Neural cell (in vitro differentiated cells): ENCODE results near the gene RGS10.

Experiments
- EP300 ChIP-seq: fragments of 450-650 bp; conservative IDR thresholded peaks from 2 replicates; pipeline ENCODE4 v1.6.1; 2014; ENCODE audit warnings: antibody characterized with exemption, mild to moderate bottlenecking, moderate library complexity; ENCODE audit not compliant: poor library complexity, severe bottlenecking
- EZH2 ChIP-seq: fragments of 200-600, 300-800 bp; shearing (Covaris generic), sonication (generic); IDR thresholded peaks from 2 replicates; pipeline ENCODE4 v1.6.1; 2014; ENCODE audit warnings: antibody characterized with exemption, low read length, borderline replicate concordance, mild to moderate bottlenecking; ENCODE audit not compliant: insufficient read depth, poor library complexity, severe bottlenecking
- POLR2AphosphoS5 ChIP-seq: IDR thresholded peaks from 2 replicates; pipeline ENCODE4 v1.6.1; 2012
- TF ChIP-seq, protein P1 (sequence below): fragments of 450-650 bp; IDR thresholded peaks from 2 replicates; pipeline ENCODE4 v1.5.1; 2014; ENCODE audit warnings: antibody characterized with exemption, mild to moderate bottlenecking, moderate library complexity; ENCODE audit not compliant: poor library complexity, severe bottlenecking

DNA sequence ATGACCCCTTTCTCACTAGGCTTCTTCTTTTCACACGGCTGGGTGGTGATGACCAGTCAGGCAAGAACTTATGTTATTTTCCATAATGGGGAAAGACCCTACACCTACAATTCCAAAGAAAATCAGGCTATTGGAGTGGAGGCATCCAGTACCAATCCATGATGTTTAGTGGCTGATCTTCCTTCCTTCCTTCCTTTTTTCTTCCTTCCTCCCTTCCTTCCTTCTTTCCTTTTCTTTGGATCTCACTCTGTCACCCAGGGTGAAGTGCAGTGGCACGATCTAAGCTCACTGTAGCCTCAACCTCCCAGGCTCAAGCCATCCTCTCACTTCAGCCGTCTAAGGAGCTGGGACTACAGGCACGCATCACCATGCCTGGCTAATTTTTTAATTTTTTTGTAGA is 2.5 kb downstream of the RGS10 start:
- TF ChIP-seq, protein P1, sequence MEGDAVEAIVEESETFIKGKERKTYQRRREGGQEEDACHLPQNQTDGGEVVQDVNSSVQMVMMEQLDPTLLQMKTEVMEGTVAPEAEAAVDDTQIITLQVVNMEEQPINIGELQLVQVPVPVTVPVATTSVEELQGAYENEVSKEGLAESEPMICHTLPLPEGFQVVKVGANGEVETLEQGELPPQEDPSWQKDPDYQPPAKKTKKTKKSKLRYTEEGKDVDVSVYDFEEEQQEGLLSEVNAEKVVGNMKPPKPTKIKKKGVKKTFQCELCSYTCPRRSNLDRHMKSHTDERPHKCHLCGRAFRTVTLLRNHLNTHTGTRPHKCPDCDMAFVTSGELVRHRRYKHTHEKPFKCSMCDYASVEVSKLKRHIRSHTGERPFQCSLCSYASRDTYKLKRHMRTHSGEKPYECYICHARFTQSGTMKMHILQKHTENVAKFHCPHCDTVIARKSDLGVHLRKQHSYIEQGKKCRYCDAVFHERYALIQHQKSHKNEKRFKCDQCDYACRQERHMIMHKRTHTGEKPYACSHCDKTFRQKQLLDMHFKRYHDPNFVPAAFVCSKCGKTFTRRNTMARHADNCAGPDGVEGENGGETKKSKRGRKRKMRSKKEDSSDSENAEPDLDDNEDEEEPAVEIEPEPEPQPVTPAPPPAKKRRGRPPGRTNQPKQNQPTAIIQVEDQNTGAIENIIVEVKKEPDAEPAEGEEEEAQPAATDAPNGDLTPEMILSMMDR = no peak
- TF ChIP-seq POLR2AphosphoS5 (no peak), EP300 (no peak), EZH2 (no peak)
